ENCODE measurements around the gene MMP28.

GRCh38 chr17:35799942-35800341, 4.5 kb upstream of the MMP28 start:
- TF ChIP-seq POLR2A (IDR thresholded peaks at IDR 0.05; ENCODE audit: low read length) (no peak), GATA1 (IDR thresholded peaks at IDR 0.05; ENCODE audit: low read depth, low read length) (no peak)
